NCI-H2171 (cell line): ENCODE measurements around the gene PEAK3.

Experiments used
- DNase-seq: peaks from one replicate; lab custom pipeline; 2025; lab: John Stamatoyannopoulos, UW

The PEAK3 gene

DNA sequence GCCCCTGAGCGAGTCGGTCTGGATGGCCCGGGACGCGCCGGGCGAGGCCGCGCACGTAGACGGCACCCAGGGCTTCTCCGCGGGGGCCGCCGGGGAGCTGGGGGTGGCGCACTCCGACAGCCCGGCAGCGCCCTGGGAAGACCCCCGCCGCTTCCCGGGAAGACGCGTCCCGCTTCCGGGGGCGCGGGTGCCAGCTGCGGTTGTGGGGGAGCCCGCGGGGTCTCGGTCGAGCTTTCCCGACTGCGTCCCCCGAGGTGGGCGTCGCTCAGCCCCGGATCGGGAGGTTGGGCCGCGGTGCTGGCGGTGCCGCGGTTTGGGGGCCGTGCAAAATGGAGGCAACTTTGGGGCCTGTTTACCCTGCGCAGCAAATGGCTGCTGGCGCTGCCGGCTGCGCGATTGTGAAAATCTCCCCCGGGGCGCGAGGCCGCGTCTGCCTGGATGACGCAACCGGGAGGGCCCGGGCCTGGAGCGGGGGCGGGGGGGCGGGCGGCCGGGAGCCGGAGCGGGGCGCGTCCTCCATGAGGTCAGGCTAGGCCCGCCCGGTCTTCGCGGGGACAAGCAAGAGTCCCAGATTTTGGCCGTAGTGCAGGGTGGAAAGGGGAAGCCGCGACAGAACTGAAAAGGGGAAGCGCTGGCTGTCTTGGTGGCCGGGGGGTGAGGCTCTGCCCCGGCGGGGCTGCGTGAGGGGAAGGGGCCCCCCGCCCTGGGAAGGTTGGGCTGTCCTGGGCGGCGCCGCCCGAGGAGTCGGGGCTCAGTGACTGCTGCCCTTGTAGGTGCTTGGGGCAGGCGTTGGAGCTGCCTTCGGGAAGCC, 11.3 kb downstream of the PEAK3 start:
- peak; percentile 52 for DNase-seq

DNA sequence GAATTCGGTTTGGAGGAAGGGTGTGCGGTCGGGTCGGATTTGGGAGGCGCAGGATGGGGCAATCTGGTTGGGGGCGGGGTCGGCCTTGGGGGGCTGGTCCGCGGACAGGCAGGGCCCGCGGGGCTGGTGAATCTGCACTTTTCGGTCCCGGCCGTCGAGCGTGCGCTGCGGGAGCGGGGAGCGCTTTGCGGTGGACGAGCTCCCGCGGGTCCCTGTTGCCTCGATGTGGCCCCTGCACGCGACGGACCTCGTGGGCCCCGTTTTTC, 11.9 kb downstream of the PEAK3 start:
- no peak for DNase-seq

DNA sequence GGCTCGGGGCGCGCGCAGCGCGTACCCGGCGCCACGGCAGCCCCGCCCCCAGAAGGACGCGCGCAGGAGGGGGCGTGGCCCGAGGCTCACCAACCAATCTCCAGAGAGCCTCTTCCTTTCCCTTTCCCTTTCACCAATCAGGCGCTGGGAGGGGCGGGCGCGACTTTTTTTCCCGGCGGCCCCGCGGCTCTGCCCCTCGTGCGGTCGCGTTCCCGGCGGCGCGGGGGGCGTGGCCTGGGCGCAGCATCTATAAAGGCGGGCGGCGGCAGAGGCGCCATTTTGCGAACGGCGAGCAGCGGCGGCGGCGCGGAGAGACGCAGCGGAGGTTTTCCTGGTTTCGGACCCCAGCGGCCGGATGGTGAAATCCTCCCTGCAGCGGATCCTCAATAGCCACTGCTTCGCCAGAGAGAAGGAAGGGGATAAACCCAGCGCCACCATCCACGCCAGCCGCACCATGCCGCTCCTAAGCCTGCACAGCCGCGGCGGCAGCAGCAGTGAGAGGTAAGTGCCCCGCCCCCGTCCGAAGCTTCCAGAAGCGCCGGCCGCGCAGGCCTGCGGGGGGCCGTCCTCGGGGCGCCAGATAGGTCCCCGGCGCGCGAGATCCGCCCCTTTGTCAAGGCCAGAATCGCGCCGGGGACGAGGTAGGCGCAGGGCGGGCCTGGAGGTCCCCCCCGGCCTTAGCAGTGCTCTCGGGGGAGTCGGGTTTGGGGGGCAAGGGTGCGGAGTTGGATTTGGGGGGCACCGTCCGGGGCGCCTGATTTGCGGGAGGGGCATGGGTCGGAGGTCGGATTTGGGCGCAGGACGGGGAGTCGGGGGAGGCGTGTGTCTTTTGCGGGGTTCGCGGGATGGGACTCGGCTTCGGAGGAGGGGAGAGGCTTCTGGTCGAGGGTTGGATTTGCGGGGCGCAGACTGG, 12.5 kb downstream of the PEAK3 start:
- DNase-seq: peak; percentile 96

DNA sequence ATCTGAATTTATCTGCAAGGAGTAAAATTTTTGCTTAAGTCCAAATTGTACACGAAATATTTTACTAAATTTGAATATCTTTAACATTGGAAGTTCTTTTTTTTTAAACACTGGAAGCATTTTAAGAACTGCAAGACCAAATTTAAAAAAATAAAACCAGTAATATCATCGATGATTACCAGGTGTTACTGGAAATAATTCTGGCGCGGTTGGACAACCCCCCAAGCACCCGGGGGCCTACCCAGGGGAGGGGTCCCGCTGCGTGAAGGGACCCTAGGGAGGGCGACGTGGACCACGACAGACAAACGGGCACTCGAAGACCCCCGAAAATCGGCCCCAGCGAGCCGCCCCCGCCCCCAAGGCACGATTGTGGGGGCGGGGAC, 13.1 kb downstream of the PEAK3 start:
- DNase-seq: no peak

DNA sequence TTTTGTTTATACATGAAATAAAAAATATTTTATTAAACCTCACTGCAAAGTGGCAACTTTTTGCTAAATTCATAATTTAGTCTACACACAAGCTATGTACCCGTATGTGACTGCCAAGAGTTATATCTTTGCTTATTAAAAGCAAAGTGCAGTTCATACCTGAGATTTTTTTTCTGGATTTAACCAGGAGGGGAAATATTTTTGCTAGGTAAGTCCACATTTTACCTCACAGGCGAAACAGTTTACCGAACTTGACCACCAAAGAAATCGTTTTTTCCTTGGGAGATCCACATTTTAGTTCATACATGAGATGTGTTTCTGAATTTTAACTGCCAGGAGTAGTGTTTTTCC, 13.5 kb downstream of the PEAK3 start:
- DNase-seq: no peak

DNA sequence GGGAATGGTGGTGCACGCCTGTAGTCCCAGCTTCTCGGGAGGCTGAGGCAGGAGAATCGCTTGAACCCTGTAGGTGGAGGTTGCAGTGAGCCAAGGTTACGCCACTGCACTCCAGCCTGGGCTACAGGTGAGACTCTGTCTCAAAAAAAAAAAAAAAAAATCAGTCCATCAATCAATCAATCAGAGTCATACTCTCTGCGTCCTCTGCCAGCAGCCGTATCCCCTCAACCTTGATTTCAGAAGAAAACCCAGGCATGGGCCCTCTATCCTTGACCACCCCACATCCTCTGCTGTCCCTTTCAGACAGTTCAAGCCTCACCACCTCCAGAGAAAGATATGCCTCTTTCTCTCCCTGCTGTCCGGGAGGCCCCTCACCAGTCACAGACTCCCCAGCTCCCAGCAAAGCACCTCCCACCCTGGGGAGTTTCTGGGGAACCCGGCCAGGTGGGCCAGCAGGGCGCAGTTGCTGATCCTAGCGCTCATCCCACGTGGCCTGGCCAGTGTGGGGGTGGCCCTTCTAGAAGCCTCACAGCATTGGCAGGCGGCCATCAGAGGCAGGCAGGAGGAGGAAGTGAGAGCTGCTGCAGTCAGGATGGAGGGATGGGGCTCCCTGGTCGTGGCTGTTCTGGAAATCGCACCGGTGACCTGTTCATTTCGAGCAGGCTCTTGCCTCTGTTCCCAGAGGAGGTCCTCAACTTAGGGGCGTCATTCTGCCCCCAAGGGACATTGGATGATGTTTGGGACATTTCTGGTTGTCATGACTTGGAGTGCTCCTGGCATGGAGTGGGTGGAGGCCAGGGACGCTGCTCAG, 15.6 kb downstream of the PEAK3 start:
- DNase-seq: no peak

DNA sequence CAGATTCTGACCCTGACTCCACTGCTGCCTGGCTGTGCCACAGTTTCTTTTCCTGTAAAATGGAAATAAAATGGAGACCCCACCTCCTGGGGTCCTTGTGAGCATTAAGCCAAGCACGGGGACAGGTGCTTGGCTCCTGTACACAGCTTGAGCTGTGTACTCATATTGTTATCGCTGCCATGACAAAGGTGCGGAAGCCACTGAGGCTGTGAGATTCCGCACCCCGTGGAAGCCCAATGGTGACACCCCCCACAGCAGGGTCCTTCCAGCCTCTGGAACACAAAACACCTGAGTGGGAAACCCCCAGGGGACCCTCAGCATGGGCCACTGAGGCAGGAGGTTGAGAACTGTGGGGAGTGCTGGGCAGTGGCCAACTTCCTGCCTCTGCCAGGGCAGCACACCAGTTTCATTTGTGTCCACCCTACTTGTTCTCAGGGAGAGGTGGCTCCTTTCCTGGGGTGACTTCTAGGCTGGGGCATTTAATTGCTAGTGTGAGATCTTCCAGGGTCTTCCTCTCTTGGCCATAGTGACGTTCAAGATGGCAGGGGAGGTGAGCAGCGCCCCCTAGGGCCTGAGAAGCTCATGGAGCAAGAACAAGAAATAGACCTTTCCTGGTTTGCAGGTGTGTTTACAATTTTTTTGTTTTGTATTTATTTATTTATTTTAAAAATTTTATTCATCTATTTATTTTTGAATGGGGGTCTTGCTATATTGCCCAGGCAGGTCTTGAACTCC, 20.4 kb downstream of the PEAK3 start:
- DNase-seq: no peak

DNA sequence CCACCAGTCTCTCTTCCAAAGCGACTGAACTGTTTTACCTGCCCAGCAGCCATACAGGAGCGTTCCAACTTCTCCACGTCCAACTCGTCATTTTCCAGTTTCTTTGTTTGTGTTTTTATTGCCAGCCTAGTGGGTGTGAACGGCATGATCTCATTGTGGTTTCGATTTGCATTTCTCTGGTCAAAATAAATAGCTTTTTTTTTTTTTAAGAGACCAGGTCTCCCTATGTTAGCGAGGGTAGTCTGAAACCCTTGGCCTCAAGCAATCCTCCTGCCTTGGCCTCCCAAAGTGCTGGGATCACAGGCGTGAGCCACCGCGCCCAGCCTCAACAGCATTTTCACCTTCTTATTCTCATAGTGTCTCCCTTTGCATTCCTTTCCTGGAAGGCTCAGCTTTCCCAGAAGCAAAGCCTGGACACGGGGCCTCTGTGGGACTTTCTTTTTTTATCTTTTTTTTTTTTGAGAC, 21.6 kb downstream of the PEAK3 start:
- DNase-seq: no peak

DNA sequence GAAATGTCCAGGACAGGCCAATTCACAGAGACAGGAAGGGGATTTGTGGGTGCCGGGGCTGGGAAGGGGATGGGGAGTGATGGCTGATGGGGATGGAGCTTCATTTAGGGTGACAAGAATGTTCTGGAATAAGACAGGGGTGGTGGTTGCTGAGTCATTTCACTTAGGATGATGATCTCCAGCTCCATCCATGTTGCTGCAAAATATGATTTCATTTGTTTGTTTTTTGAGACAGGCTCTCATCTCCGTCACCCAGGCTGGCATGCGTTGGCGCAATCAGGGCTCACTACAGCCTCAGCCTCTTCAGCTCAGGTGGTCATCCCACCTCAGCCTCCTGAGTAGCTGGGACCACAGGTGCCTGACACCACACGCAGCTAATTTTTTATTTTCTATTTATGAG, 22.6 kb downstream of the PEAK3 start:
- DNase-seq: no peak

DNA sequence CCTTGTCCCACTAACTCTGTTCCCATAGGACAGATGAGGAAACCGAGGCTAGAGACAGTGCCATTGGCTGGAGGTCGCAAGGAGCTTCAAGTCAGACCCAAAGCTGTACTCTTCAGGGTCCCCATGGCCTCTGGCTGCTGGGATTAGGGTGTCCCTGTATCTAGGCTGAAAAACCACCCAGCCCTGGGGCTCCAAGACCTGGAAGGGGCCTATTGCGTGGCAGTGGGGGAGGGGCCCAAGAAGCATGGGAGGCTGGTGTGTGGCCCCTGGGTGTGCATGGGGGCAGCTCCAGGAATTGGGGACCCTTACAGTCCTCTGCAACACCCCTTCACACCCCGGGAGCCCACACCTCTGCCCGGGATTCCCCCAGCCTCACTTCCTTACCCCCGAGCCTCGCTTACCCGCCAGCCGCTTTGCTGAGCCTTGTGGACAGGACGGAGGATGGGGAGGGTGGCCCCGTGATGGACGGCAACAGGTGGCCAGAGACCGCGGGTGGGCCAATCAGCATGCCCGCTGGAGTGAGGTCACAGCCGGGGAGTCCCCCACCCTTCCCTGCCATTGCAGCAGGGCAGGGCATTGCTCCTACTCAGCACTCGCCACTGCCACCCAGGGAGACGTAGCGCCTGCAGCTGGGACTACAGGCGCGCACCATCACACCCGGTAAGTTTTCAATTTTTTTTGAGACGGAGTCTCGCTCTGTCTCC, 25.8 kb downstream of the PEAK3 start, which contains the start of gene JSRP1:
TSS of gene JSRP1 (minus strand) at position 436 of the 704 bp plus-strand sequence. CDS start 1,103 bp downstream, outside the sequence.
- no peak for DNase-seq

DNA sequence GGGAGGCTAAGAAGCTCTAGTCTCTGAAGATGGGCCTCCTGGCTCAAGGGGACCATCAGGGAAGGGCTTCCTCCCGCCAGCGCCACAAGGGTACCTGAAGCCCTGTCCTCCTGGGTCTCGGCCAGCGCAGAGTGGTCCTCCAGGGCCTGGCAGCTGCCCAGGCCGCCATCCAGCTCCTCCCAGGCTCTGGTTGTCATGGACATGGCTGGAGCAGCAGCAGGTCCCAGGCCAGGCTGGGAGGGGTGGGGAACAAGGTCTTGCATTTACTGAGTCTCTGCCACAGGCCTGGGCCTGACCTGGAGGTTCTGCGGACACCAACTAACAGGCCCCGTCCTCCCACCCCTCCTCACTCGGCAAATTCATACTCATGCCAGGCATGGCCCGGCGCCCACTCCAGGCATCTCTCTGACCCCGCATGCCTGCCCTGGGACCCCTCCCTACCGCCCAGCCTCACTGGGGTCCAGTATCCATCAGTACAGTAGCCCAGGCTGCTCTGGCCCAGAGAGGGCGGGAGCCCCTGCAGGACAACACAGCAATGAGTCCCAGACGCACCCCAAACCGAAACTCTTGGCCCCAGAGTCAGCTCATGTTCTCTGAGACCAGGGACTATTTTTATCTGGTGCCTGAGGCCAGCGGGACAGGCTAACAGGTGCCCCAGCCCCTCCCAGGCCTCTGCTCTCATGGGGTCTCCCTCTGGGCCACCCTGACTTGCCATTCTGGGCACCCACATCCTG, 26.7 kb downstream of the PEAK3 start:
- DNase-seq: no peak

DNA sequence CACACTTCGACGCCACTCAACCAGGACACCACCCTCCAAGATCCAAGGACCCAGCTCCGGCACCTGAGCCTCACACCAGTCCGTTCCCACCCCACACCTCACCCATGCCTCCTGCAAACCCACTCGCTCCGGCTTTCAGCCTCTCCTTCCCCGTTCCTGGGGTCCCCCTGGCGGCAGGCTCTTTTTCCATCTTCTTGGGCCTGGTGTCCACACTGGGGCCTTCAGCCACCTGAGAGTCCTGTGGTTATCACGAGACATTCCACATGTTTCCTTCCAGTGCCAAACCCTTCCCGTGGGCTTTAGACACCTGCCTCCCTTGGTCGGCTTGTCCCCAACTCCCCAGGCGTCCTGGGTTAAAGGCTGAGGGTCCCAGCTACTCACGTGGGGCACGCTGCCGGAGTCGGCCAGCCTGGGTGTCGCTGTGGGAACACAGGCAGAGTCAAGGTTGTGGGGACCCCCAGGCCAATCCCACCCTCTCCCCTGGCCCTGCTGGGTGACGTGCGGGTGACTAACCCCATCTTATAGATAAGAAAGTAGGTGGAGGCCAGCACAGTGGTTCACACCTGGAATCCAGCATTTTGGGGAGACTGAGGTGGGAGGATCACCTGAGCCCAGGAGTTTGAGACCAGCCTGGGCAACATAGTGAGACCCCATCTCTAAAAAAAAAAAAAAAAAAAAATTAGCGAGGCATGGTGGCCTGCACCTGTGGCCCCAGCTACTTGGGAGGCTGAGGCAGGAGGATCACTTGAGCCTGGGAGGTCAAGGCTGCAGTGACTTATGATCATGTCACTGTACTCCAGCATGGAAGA, 27.7 kb downstream of the PEAK3 start:
- no peak for DNase-seq

DNA sequence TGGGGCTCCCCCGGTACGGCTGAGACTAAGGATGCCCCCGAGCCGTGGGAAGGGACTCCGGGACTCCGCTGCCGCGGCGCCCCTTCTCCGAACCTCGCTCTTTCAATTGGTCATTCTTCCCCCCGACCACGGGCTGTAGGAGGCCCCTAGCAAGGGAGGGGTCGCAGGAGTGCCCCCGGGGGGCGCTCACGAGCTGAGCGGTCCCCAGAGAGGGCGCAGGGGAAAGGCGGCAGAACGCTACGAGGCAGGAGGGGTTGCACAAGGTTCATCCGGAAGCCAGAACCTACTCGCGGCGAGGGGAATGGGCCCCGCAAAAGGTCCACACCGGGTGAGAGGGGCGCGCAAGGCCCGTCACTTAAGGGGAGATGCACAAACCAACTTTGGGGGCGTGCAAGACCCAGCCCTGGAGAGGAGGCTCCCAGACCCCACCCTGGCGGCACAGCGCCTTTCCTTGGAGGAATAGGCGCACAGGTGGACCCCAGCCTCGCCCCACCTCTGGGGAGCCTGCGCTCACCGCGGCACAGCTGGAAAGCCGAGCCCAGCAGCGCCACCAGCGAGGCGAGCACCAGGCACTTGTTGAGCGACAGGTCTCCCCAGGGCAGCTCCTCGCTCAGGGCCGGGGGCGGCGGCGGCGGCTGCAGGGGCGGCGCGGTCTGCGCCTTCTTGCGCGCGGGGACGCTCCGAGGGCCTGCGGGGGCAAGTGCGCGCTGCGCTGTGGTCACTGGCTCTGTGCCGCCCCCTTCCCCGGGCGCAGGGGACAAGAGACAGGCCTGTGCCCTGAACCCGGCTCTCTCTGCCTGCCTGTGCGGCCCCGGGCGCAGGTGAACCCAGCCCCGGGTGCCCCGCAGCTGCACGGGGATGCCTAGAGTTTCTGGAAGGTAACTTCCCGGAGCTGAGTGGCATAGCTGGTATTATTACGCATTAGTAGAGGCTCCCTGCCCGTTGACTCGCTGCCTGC, 28.6 kb downstream of the PEAK3 start:
- DNase-seq: no peak

DNA sequence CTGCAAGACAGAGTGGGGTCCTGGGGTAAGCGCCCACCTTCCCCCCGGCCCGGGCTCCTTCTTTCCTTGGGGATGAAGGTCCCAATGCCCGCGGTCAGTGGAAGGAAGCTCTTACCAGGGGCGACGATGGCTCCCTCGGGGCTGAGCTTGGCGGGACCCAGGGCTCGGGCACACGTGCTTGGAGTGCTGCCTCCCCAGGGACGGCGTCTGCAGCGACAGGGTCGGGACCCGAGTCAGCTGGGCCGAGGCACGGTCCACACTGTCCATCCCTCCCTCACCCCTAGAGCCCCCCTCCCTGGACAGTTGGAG, 29.2 kb downstream of the PEAK3 start:
- DNase-seq: no peak

DNA sequence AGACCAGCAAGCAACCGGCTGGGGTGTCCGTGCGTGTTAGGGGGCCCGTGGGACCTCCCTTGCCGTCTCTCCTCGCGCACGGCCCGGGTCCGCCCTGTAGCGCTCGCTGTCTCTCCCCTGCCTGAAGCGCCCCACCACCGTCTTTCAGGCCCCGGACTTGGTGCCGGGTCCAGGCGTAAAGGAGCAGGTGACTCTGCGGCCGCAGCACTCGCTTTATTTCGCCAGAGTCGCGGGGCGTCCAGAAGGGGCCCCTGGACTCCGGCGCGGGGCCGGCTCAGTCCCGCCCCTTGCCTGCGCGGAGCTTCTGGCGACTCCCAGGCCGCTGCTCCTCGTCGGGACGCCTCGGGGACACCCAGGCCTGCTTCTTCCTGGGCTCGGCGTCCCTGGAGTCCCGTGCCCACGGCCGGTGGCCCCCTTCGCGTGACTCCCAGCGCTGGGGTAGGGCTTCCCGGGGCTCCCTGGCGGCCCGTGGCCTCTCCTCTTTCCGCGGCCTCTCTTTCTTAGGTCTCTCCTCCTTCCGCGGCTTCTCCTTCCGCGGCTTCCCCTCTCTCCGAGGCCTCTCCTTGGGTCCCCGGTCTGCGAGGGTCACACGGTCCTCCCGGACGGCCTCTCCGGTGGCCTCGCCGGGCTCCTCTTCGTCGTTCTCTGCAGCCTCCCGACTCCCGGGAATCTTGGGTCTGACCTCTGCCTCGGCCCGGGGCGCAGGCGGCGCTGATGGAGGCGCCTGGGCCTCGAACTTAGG, 29.7 kb downstream of the PEAK3 start:
- no peak for DNase-seq

DNA sequence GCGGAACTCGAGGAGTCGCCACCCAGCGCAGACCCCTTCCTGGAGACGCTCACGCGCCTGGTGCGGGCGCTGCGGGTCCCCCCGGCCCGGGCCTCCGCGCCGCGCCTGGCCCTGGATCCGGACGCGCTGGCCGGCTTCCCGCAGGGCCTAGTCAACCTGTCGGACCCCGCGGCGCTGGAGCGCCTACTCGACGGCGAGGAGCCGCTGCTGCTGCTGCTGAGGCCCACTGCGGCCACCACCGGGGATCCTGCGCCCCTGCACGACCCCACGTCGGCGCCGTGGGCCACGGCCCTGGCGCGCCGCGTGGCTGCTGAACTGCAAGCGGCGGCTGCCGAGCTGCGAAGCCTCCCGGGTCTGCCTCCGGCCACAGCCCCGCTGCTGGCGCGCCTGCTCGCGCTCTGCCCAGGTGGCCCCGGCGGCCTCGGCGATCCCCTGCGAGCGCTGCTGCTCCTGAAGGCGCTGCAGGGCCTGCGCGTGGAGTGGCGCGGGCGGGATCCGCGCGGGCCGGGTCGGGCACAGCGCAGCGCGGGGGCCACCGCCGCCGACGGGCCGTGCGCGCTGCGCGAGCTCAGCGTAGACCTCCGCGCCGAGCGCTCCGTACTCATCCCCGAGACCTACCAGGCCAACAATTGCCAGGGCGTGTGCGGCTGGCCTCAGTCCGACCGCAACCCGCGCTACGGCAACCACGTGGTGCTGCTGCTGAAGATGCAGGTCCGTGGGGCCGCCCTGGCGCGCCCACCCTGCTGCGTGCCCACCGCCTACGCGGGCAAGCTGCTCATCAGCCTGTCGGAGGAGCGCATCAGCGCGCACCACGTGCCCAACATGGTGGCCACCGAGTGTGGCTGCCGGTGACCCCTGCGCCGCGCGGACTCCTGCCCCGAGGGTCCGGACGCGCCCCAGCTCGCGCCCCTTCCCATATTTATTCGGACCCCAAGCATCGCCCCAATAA, 30.6 kb downstream of the PEAK3 start:
- DNase-seq: no peak

DNA sequence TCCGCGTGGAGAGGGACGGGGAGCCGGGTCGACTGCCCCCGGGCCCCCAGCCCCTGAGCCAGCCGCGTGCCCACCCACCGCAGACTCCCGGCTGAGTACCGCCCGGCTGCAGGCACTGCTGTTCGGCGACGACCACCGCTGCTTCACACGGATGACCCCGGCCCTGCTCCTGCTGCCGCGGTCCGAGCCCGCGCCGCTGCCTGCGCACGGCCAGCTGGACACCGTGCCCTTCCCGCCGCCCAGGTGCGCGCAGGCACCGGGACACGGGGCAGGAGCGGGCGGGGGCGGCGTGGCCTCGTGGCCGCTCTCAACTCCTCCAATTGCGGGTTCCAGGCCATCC, 31.2 kb downstream of the PEAK3 start:
- DNase-seq: no peak
